ENCODE measurements around the gene CORIN. TPM values are rescaled to one million over a fixed set of nuclear protein-coding genes. Genes with fewer than 3 reads are reported as not detected.
"Not testable (repeated sequence)": the region's sequence is repeated elsewhere in the genome, so short reads cannot be mapped to it uniquely, and the experiment has no call there.

Gene CORIN
- total RNA-seq, 1 donor from 2014 or later = 6.6 TPM

- DNase-seq (ENCODE audit: low spot score) = no peak
Observed at GRCh38 chr4:47774079-47774478, 63.8 kb downstream of the CORIN start.

DNA sequence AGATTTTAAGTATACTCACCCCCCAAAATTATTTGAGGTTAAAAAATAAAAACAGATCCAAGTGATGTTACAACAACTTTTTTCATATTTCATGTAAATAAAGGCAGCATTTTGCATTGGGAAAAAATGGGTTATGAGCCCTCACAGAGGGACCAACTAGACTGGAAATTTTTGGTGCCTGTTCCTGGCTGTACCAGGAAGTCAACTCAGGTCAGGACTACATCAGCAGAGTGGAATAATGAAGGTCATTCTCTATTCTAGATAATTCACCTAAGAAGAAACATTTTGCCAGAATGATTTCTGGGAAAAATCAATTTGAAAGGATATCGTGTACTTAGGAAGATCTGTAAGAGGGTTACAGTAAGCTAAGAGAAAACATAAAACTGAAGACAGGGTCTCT lies 66.8 kb downstream of the CORIN start:
- no peak for DNase-seq (ENCODE audit: low spot score)

GRCh38 chr4:47767956-47768355 lies 69.9 kb downstream of the CORIN start:
- not testable (repeated sequence) for DNase-seq (ENCODE audit: low spot score)

GRCh38 chr4:47763279-47763678 lies 74.6 kb downstream of the CORIN start:
- DNase-seq (ENCODE audit: low spot score) = no peak

DNA sequence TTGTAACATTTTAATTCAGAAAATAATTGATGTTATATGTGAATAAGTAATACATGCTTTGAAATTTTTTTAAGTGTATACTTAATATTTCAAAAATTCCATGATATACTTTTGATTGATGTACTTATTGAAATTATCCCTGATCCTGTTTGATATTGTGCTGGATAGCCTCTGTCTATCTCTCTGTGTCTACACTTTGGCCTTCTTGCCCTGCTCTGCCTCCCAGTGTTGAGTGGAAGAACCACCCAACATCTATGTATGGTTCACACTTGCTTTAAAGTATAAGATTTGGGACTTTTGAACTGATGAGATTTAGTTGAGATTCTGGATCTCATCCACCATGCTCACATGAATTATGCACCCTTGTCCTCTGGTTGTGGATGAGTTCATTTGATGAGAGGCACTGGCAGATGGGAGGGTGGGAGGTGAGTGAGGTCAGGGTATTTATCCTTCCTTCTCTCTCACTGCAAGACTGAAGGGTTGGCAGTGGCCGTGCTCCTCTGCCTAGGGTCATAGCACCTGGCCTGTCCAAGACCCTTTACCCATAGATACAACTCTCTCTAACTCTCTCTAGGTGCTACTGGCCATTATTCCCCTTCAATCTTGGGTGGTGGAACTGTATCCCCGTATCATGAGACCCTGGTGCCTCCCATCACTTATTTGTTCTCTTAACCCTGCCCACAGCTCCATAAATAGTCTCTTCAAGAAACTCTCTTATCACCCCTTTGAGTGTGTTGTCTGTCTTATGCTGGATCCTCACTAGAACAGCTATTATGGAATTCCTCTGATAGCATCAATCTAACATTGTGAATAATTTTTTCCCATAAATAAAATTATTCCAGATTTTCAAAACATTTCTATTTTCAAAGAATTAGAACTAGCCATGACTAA lies 75.2 kb downstream of the CORIN start:
- no peak for DNase-seq (ENCODE audit: low spot score)

GRCh38 chr4:47753316-47753715 lies 84.6 kb downstream of the CORIN start:
- DNase-seq (ENCODE audit: low spot score) = not testable (repeated sequence)

DNA sequence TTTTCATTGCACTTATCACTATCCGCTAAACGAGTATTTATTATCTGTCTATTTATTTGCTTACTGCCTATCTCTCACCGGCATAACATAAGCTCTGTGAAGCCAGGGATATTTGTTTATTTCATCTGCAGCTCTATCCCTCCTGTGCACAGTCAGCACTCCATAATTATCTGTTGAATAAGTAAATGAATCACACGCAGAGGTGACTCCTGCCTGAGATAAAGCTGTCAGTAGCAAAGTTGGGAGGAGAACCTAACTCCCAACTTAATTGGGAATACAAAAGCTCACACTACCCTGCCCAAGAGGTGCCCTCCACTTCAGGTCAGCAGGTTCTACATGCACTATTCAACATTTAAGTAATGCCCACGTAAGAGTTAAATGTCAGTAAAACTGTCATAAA lies 85.7 kb downstream of the CORIN start:
- no peak for DNase-seq (ENCODE audit: low spot score)

- DNase-seq (ENCODE audit: low spot score) = no peak
Observed at GRCh38 chr4:47750788-47751187, 87.1 kb downstream of the CORIN start.

DNA sequence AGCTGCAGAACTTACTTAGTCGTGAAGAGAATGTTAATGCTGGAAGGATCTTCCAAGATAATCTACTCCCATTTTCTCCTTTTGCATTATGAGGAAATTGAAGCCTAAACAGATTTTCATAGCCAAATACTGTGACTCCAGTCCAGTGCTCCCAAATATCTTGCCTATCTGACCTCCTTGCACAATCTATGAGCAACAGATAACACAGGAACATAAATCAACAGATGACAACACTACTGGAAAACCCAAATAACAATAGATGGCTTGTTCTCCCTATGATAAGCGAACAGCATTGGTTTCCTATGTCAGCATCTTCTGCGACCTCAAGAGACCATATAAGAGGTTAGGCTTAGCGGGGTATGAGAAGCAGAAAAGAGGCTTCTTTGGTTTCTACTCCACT lies 88.0 kb downstream of the CORIN start:
- DNase-seq (ENCODE audit: low spot score) = no peak

DNA sequence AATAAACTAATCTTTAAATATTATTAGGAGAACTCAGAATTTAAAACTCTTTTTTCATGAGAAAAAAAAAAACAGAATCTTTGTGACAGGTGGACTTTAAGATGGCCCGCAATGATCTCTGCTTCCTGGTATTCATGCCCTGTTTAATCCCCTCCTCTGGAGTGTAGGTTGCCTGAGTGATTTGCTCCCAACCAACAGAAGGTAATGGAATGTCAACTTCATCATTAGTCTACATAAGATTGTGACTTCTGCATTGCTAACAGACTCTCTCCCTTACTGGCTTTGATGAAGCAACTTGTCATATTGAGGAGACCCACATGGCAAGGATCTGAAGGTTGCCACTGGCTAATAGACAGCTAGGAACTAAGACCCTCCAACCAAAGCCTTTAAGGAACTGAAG lies 88.8 kb downstream of the CORIN start:
- DNase-seq (ENCODE audit: low spot score) = no peak

DNA sequence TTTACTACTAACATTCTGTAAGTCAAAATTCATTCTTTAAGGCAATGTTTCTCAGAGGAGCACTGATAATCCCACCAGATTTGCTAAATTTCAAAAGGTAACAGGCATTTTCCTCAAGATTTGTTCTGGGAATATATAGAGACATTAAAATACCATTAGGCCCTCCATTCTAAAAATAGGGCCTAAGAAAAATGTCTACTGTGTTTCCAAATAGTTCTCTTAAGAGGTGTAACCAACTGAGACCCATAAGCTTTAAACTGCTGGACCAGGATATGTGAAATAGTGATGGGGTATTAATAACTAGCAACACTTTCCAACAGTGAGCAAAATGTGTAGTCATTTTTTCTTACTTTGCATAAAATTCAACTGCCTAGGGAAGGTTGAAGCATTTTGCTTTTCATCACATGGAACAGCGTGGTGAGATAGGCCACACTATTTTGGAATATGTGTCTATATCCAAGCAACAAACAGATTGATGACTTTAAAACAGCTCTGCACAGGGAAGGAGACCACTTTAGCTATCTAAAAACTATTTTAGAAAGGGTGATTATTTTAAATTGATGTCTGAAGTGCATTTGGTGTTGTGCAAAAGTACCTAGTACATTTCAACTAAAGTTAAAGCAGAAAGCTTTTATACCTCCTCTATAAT lies 89.9 kb downstream of the CORIN start:
- no peak for DNase-seq (ENCODE audit: low spot score)

- DNase-seq (ENCODE audit: low spot score) = no peak
Observed at GRCh38 chr4:47747211-47747610, 90.7 kb downstream of the CORIN start.

DNA sequence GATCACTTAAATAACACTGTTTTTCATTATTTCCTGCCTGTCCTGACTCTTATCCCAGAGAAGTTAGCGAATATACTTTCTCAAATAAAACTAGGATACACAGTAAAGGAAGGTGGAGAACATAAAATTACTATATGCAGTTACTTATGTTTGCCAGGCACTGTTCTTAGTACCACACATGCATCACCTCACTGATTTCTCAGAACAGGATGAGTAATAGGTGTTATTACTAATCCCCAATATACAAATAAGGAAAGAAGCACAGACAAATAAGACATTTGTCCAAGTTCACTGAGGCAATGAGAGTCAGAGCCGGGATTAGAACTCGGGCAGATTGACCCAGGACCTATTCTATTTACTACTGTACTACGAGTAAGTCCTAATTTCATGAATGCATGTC lies 91.7 kb downstream of the CORIN start:
- DNase-seq (ENCODE audit: low spot score) = no peak

DNA sequence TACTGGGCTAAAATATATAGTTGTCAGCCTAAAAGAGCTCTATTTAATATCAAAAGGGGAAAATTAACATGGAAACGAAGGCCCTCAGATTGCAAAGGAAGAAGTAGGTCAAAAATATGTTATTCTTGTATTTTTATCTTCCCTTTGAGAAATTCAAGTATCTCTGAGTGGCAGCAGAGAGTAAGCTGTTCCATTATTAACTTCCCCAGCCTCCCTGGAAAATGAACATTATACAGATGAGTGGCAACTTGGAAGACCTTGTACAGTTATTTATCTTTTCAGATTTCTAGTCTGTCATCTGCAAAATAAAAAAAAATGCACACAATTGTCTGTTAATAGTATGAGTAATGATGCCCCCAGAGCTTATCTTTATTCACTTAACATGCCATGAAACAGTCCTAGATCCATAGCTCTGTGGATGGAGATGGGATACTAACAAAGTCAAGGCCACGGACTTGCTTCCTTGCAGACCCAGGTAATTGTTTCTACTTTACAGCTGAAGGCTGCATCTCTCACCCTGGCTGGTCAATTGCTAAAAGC lies 93.0 kb downstream of the CORIN start:
- no peak for DNase-seq (ENCODE audit: low spot score)

GRCh38 chr4:47744253-47744652 lies 93.6 kb downstream of the CORIN start:
- DNase-seq (ENCODE audit: low spot score) = no peak

DNA sequence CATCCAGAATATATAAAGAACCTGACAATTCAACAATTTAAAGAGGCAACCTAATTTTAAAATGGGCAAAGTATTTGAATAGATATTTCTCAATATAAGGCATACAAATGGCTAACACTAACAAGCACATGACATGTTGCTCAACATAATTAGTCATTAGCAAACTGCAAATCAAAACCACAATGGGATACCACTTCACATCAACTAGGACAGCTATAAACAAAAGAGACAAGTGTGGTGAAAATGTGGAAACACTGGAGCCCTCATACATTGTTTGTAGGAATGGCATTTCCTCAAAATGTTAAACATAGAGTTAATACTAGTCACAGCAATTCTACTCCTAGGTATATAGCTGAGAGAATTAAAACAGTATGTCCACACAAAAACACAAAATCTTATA lies 96.7 kb downstream of the CORIN start:
- DNase-seq (ENCODE audit: low spot score) = no peak

- DNase-seq (ENCODE audit: low spot score) = no peak
Observed at GRCh38 chr4:47737326-47737725, 100.5 kb downstream of the CORIN start.

GRCh38 chr4:47736555-47736954 lies 101.3 kb downstream of the CORIN start:
- no peak for DNase-seq (ENCODE audit: low spot score)

- no peak for DNase-seq (ENCODE audit: low spot score)
Observed at GRCh38 chr4:47736146-47736545, 101.7 kb downstream of the CORIN start.

- no peak for DNase-seq (ENCODE audit: low spot score)
Observed at GRCh38 chr4:47733302-47734175, 104.3 kb downstream of the CORIN start.

DNA sequence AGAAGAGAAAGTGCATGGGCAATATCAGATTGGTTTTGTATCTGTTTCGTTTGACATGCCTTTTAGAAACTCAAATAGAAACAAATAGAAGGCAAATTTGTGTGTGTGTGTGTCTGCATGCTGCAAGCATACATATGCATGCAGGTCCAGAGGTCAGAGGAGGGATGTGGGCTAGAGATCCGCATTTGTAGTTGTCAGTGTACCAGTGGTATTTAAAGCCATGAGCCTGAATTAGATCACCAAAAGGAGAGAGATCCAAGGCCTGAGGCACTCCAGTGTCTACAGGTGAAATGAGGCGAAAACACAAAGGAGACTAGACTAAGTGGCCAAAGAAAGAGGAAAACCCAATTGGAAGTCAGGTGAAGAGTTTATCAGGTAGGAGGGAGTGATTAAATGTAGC lies 106.7 kb downstream of the CORIN start:
- no peak for DNase-seq (ENCODE audit: low spot score)

DNA sequence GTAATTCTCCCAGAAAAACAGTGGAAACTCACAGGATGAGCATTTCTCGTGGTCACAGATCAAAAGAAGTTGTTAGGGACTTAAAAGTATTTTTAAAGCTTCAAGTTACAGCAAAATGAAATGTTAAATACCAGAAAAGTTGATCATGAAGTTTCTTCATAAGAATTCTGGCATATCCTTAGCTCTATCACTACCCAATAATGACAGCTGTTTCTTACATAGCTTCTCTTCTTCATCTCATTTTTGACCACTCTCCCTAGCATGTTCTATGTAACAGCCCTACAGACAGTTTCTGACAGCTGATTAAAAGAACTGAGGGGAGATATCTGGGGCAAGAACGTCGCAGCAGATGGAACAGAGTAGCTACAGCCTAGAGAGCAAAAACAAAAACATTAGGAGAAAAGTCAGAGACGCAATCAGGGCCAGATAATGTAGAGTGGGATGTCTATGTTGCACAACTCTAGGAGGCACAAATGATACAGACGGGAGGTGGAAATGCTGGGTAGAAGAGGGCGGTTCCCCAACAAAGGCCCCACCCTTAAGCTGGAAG lies 108.7 kb downstream of the CORIN start:
- no peak for DNase-seq (ENCODE audit: low spot score)
